HG03108 (cell line): ENCODE measurements around the gene VPS8.

Experiments
- ATAC-seq: cut with Tn5 transposase; IDR thresholded peaks from one replicate; pipeline ENCODE4 v1.9.1; 2021; ENCODE audit warnings: moderate library complexity; ENCODE audit not compliant: unreplicated experiment

VPS8 gene

GRCh38 chr3:185046164-185046515, 234.2 kb downstream of the VPS8 start:
- no peak for ATAC-seq

DNA sequence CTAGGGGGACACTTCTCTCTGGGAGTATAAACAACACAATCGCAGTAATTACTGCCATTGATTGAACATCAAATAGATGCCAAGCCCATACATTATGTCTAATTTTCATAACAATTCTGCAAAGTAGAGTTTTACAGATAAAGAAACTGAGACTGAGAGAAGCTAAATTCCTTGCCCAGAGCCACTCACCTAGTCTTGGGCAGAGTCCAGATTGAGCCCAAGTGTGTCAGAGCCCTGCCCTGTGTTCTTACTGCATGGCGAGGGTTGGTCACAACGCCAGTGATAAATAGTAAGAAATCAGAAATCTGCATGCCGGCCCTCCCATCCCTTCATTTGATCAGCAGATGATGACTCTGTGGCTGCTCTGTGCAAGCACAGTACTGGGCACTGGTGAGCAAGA, 234.6 kb downstream of the VPS8 start:
- ATAC-seq: no peak

- ATAC-seq: no peak
Observed at GRCh38 chr3:185049710-185050109, 237.7 kb downstream of the VPS8 start.

DNA sequence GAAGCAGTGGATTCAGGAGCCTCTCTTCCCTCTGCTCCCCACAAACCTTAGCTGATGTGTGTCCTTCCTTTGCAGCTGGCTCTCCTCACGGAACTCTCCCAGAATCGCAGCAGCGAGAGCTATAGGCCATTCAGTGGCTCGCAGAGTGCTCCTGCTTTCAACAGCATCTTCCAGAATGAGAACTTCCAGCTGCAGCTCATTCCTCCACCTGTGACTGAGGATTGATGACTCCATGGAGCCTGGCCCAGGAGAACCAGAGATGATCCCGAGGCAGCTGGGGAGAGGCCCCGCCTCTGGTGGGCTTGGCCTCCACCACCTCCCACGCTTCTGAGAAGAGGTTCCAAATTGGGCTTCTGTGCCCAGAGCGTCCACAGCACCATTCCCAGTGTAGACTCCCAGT, 239.8 kb downstream of the VPS8 start:
- ATAC-seq: no peak

DNA sequence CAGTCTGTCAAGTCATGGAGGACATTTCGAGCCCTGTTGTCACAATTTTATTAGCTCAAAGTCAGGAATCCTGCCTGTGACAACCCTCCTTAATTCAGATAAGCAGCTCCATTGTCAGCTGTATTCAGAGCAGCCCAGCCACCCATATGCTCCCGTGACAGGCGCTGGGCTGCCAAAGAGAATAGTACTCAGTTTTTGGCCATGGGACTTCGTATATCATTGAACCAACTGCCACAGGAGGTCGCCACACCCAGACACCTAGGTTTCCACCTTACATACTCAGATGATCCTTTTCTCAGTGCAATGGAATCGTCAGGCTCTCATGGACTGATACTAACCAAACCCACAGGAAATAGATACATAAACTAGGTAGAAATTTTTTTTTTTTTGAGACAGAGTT, 240.7 kb downstream of the VPS8 start:
- ATAC-seq: no peak

GRCh38 chr3:185056908-185057307, 244.9 kb downstream of the VPS8 start:
- ATAC-seq: no peak

DNA sequence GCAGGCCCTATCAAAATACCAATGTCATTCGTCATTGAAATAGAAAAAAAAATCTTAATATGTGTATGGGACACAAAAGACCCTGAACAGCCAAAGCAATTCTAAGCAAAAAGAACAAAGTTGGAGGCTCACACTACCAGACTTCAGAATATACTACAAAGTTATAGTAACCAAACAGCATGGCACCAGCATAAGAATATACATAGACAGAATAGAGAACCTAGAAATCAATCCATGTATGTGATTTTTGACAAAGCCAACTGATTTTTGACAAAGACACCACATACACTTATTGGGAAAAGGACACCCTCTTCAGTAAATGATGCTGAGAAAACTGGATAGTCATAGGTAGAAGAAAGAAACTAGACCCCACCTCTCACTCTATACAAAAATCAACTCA, 245.9 kb downstream of the VPS8 start:
- no peak for ATAC-seq

GRCh38 chr3:185058796-185059195, 246.8 kb downstream of the VPS8 start:
- no peak for ATAC-seq

GRCh38 chr3:185059766-185060165, 247.8 kb downstream of the VPS8 start:
- ATAC-seq: no peak

DNA sequence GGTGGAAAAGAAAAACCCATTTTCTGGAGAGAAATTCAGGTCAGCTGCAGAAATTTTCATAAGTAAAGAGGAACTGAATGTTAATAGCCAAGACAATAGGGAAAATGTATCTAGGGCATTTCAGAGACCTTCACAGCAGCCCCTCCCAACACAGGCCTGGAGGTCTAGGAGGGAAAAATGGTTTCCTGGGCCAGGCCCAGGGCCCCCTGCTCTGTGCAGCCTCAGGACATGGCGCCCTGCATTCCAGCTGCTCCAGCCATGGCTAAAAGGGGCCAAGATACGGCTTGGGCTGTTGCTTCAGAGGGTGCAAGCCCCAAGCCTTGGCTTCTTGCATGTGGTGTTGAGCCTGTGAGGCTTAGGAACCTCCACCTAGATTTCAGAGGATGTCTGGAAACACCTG, 248.7 kb downstream of the VPS8 start:
- no peak for ATAC-seq

- ATAC-seq: no peak
Observed at GRCh38 chr3:185062191-185062590, 250.2 kb downstream of the VPS8 start.

- ATAC-seq: no peak
Observed at GRCh38 chr3:185063431-185063830, 251.5 kb downstream of the VPS8 start.

DNA sequence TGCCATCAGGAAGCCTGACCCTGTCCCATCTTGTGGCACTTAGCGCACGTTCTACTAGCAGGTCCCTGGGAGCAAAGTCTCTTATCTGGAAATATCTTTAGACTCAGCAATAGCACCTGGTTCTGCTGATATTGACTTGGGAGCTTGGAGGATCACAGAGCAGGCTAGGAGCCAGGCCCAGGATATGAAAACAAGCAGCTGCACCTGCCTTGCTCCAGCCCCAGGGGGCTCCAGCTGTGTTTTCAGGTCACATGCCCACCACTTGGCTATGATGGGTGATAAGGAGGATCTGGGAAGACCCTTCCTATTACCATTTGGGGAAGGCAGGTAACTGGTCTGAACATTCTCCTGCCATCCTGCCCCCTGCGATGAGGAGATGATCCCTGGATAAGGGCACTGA, 253.1 kb downstream of the VPS8 start:
- ATAC-seq: no peak

- ATAC-seq: no peak
Observed at GRCh38 chr3:185066251-185066650, 254.3 kb downstream of the VPS8 start.

DNA sequence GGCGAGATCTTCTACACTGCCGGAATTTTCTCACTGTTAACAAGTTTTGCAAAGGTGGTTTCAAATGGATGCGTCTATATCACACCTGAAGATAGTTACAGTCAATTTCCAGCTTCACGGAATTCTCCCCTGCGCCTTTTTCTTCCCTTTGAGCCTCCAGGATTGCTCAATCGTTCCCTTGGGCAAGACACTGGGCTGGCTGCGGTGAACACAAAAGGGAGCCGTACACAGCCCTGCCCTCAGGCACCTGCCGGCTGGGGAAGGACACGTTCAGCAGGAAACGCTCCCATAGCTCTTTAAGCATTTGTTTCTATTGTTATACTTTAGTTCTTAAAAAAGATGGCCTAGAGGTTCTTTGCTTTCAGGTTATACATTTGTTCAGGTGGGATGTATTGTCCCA, 255.2 kb downstream of the VPS8 start:
- ATAC-seq: no peak

GRCh38 chr3:185069037-185070030, 257.4 kb downstream of the VPS8 start:
- no peak for ATAC-seq

GRCh38 chr3:185070491-185071286, 258.7 kb downstream of the VPS8 start:
- no peak for ATAC-seq

- ATAC-seq: no peak
Observed at GRCh38 chr3:185071287-185071800, 259.4 kb downstream of the VPS8 start.

DNA sequence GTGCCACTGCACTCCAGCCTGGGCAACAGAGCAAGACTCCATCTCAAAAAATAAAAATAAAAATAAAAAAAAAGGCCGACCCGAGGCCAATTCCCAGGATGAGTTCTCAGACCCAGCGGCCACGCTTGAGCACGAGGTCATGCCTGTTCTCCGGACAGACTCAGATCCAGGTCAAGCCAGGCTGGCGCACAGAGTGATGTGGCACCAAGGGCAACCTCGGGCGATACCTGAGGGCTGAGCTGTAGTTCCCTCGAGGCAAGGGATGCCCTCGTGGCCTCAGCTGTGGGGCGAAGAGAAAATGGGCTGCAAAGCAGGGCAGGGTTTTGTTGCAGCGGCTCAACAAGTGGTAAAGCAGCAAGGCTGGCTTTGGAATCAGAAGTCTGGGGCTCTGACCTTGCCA, 263.6 kb downstream of the VPS8 start:
- no peak for ATAC-seq

- ATAC-seq: no peak
Observed at GRCh38 chr3:185076219-185076618, 264.3 kb downstream of the VPS8 start.

GRCh38 chr3:185079625-185080024, 267.7 kb downstream of the VPS8 start:
- ATAC-seq: no peak

GRCh38 chr3:185081521-185081920, 269.6 kb downstream of the VPS8 start:
- no peak for ATAC-seq
